K562 (cell line): ENCODE measurements around the gene FITM1. TPM values are rescaled to one million over a fixed set of nuclear protein-coding genes. Genes with fewer than 3 reads are reported as not detected.

ENCODE experiments used
- ATAC-seq: fragments of 200-7000 bp; cut with Tn5 transposase; 3 replicates; pipeline ENCODE4 v1.9.1; 2020; ENCODE audit warnings: moderate library complexity
- BruUV-seq: library from RNA; stranded (reverse); fragments of 400-500 nt; replicated peaks from 2 replicates; lab custom pipeline; 2021; lab: Mats Ljungman, UMichigan
- CTCF ChIA-PET: fragments of 300-600 bp; formaldehyde crosslinking; extraction: SDS; loops from one replicate; lab custom pipeline; 2021; ENCODE audit warnings: low intra/inter-chr PET ratio; lab: Yijun Ruan, JAX
- POLR2A ChIA-PET: fragments of 300-600, 350-650 bp; sonication (Branson Sonifier 250); formaldehyde crosslinking; extraction: SDS; loops from one replicate; lab custom pipeline; 2021; ENCODE audit warnings: antibody characterized with exemption, inconsistent platforms; lab: Yijun Ruan, JAX
- DNase-seq, 4 experiments: peaks; one replicate each; pipeline versions ENCODE4 v3.0.0 to v3.0.0-alpha.2; 2011 to 2018; ENCODE audit warnings: low spot score in 3 of 4, mixed read lengths in 3 of 4; ENCODE audit errors: extremely low read depth in 1 of 4
- FAIRE-seq: peaks from 2 replicates; lab custom pipeline; 2011; peaks lifted over from hg19 to GRCh38; lab: Jason Lieb, UNC
- H2AFZ ChIP-seq: 2 replicates; pipeline ENCODE4 v1.6.0; 2011; ENCODE audit warnings: low read depth, low read length, control low read depth, inconsistent platforms
- H3K27ac ChIP-seq: fragments of 200-600 bp; 3 replicates; pipeline ENCODE4 v1.8.0; 2011; ENCODE audit warnings: low read depth, mild to moderate bottlenecking, control low read depth, inconsistent platforms, low read length, moderate library complexity, mixed read lengths; ENCODE audit errors: extremely low read depth
- H3K27me3 ChIP-seq, 2 experiments: fragments of 300-600 bp in 1 of 2; 2 replicates in 1 of 2; 3 replicates in 1 of 2; pipeline versions ENCODE4 v1.6.0 to v1.8.0; 2011; ENCODE audit warnings: inconsistent platforms in 2 of 2, low read length in 2 of 2, mild to moderate bottlenecking in 1 of 2, mixed read lengths in 1 of 2, moderate library complexity in 1 of 2; ENCODE audit not compliant: control insufficient read depth in 2 of 2, insufficient read depth in 2 of 2
- H3K36me3 ChIP-seq: fragments of 300-600 bp; 3 replicates; pipeline ENCODE4 v1.8.0; 2011; ENCODE audit warnings: mild to moderate bottlenecking, low read length, inconsistent platforms; ENCODE audit not compliant: control insufficient read depth, insufficient read depth
- H3K4me1 ChIP-seq, 2 experiments: fragments of 200-600 bp in 1 of 2; replicated peaks in 1 of 2; 2 replicates in 1 of 2; 3 replicates in 1 of 2; pipeline versions ENCODE4 v1.5.1 to v1.8.0; 2011; ENCODE audit warnings: inconsistent platforms in 2 of 2, low read length in 2 of 2, mild to moderate bottlenecking in 1 of 2, mixed read lengths in 1 of 2, moderate library complexity in 1 of 2; ENCODE audit not compliant: control insufficient read depth in 2 of 2, insufficient read depth in 2 of 2
- H3K4me2 ChIP-seq: 2 replicates; pipeline ENCODE4 v1.6.1; 2011; ENCODE audit warnings: low read length, control low read depth, inconsistent platforms, mixed read lengths; ENCODE audit not compliant: insufficient read depth
- H3K4me3 ChIP-seq: fragments of 200-600 bp; sonication (generic), shearing (Covaris generic); 2 replicates; pipeline ENCODE4 v1.5.1; 2016; ENCODE audit warnings: control low read depth, inconsistent platforms
- H3K79me2 ChIP-seq: fragments of 200-600 bp; 3 replicates; pipeline ENCODE4 v1.8.0; 2011; ENCODE audit warnings: low read length, inconsistent platforms; ENCODE audit not compliant: control insufficient read depth, insufficient read depth
- H3K9ac ChIP-seq, 2 experiments: 2 replicates each; pipeline versions ENCODE4 v1.6.0 to v1.6.1; 2011; ENCODE audit warnings: low read depth in 2 of 2, low read length in 2 of 2, control low read depth in 1 of 2, inconsistent platforms in 1 of 2, mild to moderate bottlenecking in 1 of 2, mixed read lengths in 1 of 2; ENCODE audit not compliant: insufficient read depth in 1 of 2
- H3K9me1 ChIP-seq: one replicate; pipeline ENCODE4 v1.6.0; 2011; ENCODE audit warnings: inconsistent platforms, mild to moderate bottlenecking, low read length, moderate library complexity; ENCODE audit not compliant: control insufficient read depth, insufficient read depth
- H3K9me3 ChIP-seq: replicated peaks from 2 replicates; pipeline ENCODE4 v1.5.1; 2011; ENCODE audit warnings: low read depth, low read length, inconsistent platforms; ENCODE audit not compliant: control insufficient read depth, insufficient read depth
- H4K20me1 ChIP-seq: replicated peaks from 2 replicates; pipeline ENCODE4 v1.6.1; 2011; ENCODE audit warnings: low read length, inconsistent platforms, mixed read lengths; ENCODE audit not compliant: control insufficient read depth, insufficient read depth
- ATF3 ChIP-seq, 2 experiments: fragments of 450-650 bp in 1 of 2; sonication (generic) in 1 of 2; formaldehyde crosslinking in 1 of 2; IDR thresholded peaks in 1 of 2; conservative IDR thresholded peaks in 1 of 2; 2 replicates each; pipeline versions ENCODE4 v1.6.1 to v1.8.1; 2016 to 2023; ENCODE audit warnings: mild to moderate bottlenecking in 2 of 2, moderate library complexity in 2 of 2, inconsistent platforms in 1 of 2, missing genetic modification reagents in 1 of 2
- BRF1 ChIP-seq: IDR thresholded peaks from 3 replicates; pipeline ENCODE4 v1.6.1; 2011; ENCODE audit warnings: borderline replicate concordance, mild to moderate bottlenecking; ENCODE audit not compliant: insufficient read length; ENCODE audit errors: extremely low read depth
- CBX2 ChIP-seq: fragments of 200-600 bp; sonication (generic); IDR thresholded peaks from one replicate; pipeline ENCODE4 v1.6.1; 2012; ENCODE audit warnings: mild to moderate bottlenecking, low read length, inconsistent platforms; ENCODE audit not compliant: insufficient read depth, poor library complexity, severe bottlenecking
- CCNT2 ChIP-seq: IDR thresholded peaks from 2 replicates; pipeline ENCODE4 v1.6.1; 2011; ENCODE audit warnings: borderline replicate concordance, low read depth, mild to moderate bottlenecking, moderate library complexity, mixed read lengths, low read length; ENCODE audit not compliant: insufficient read length; ENCODE audit errors: extremely low read depth
- E4F1 ChIP-seq: fragments of 250-450 bp; sonication (Bioruptor Pico); IDR thresholded peaks from 2 replicates; pipeline ENCODE4 v1.5.0; 2021; ENCODE audit warnings: mild to moderate bottlenecking, borderline replicate concordance
- GATAD2B ChIP-seq: fragments of 450-650 bp; IDR thresholded peaks from 2 replicates; pipeline ENCODE4 v1.6.1; 2017; ENCODE audit warnings: mild to moderate bottlenecking, borderline replicate concordance
- HMGN3 ChIP-seq: IDR thresholded peaks from 2 replicates; pipeline ENCODE4 v1.6.1; 2011; ENCODE audit warnings: borderline replicate concordance, low read depth, mild to moderate bottlenecking, mixed read lengths, low read length; ENCODE audit not compliant: insufficient read length; ENCODE audit errors: extremely low read depth
- JUNB ChIP-seq: fragments of 450-650 bp; formaldehyde crosslinking; conservative IDR thresholded peaks from 2 replicates; pipeline ENCODE4 v1.4.0; 2020; ENCODE audit warnings: mild to moderate bottlenecking
- NFATC3 ChIP-seq: fragments of 450-650 bp; IDR thresholded peaks from 2 replicates; pipeline ENCODE4 v1.6.1; 2017; ENCODE audit warnings: mild to moderate bottlenecking
- NFE2L1 ChIP-seq: fragments of 450-650 bp; IDR thresholded peaks from 2 replicates; pipeline ENCODE4 v1.6.1; 2016; ENCODE audit warnings: missing genetic modification characterization, low read depth, mild to moderate bottlenecking, missing compliant biosample characterization, moderate library complexity, borderline replicate concordance
- NFIX ChIP-seq: fragments of 250-450 bp; sonication (Bioruptor Pico); IDR thresholded peaks from 2 replicates; pipeline ENCODE4 v1.4.0; 2020; ENCODE audit warnings: low read depth, mild to moderate bottlenecking, moderate library complexity
- SP1 ChIP-seq: sonication (generic); formaldehyde crosslinking; IDR thresholded peaks from 2 replicates; pipeline ENCODE4 v1.8.1; 2022; ENCODE audit warnings: mild to moderate bottlenecking, missing genetic modification reagents
- TCF7 ChIP-seq: sonication (generic); IDR thresholded peaks from 2 replicates; pipeline ENCODE4 v1.6.1; 2016; ENCODE audit warnings: antibody characterized with exemption, borderline replicate concordance
- TRIM24 ChIP-seq, 2 experiments: fragments of 450-650 bp; IDR thresholded peaks; 2 replicates each; pipeline ENCODE4 v1.6.1; 2016
- YBX1 ChIP-seq: fragments of 450-650 bp; IDR thresholded peaks from 2 replicates; pipeline ENCODE4 v1.7.1; 2016; ENCODE audit warnings: mild to moderate bottlenecking
- ZBTB7A ChIP-seq: IDR thresholded peaks from 2 replicates; pipeline ENCODE4 v1.6.1; 2011; ENCODE audit warnings: low read depth, mild to moderate bottlenecking, low read length, moderate library complexity, borderline replicate concordance; ENCODE audit not compliant: control insufficient read depth
- WGBS: fragments of 100-300 bp; shearing (Covaris generic); methylation state at CpG from one replicate; pipeline ENCODE4 v1.1.6; 2016; ENCODE audit warnings: low coverage, mixed read lengths; ENCODE audit not compliant: insufficient coverage; ENCODE audit errors: missing lambda C conversion rate; 5-methylcytosine and 5-hydroxymethylcytosine counted together
- in situ Hi-C: fragments of 300-500 bp; cut with MboI; formaldehyde crosslinking; loops from 4 replicates; pipeline ENCODE4 v1.15.0; 2018; ENCODE audit warnings: inconsistent platforms, mixed read lengths
- intact Hi-C: fragments of 100-400 bp; cut with micrococcal nuclease; formaldehyde crosslinking; loops from 2 replicates; pipeline ENCODE4 v1.14.2; 2022
- polyA plus RNA-seq, 8 experiments: library from polyadenylated mRNA; depleted of rRNA in 4 of 8; stranded (reverse) in 5 of 8; unstranded in 3 of 8; fragments of >200 nt; fragmentation: Nextera tagmentation in 2 of 8; fragmentation: Illumina TruSeq in 1 of 8; extraction: Ambion mirVana in 2 of 8; extraction: Trizol in 1 of 8; gene quantifications; 2 replicates each; pipeline versions ENCODE4 v1.2.1 to v1.2.3, GENCODE V29; 2011 to 2014; ENCODE audit warnings: inconsistent platforms in 1 of 8, missing spikeins in 1 of 8
- total RNA-seq, 7 experiments: library from RNA; depleted of rRNA in 6 of 7; stranded (reverse); fragments of >200 nt in 6 of 7; fragmentation: Illumina TruSeq in 2 of 7; extraction: Trizol in 2 of 7; gene quantifications; 2 replicates each; pipeline versions ENCODE4 v1.2.1 to v1.2.3, GENCODE V29; 2011 to 2021; ENCODE audit warnings: low replicate concordance in 1 of 7

Gene FITM1
- total and polyA plus RNA-seq, 9 of the 15 experiments (the other 6 are each of a cell fraction or from before 2014, with no cell fraction given) = 0.09 to 0.20 TPM; not detected in 7

GRCh38 chr14:24093901-24094840 lies 36.3 kb upstream of the FITM1 start, which contains the start of gene PCK2:
PCK2 (plus strand) TSS chr14:24094311; CDS start chr14:24094406, 95 bp downstream.
- peak; percentile 92 to 97 (median 96) for DNase-seq
- in situ Hi-C loops (loop anchor here (5.0 kb wide), 1 partner anchor 37 kb away; no protein-coding TSS in a partner anchor), intact Hi-C loops (loop anchor here (2.0 to 10.0 kb wide), 3 partner anchors 21 to 79 kb away; partner anchors contain the start of genes DCAF11, EMC9, NRL and PSME2)
- Histone ChIP-seq H2AFZ (peak within 1 kb of the TSS; percentile 77), H3K27me3 (no peaks in the 10 kb centered on the region), H3K79me2 (peaks cover 29% of the 10 kb centered on the region), H3K4me3 (peak within 1 kb of the TSS; percentile 99), H3K27ac (peak within 1 kb of the TSS; percentile 98), H4K20me1 (0 out of 2 replicates have a peak, but pooled peaks cover 2% of the 10 kb centered on the region), H3K4me1 (peaks cover 20 to 22% of the 10 kb centered on the region in 2 experiments; a peak in 4 of 5 replicates), H3K9me1 (no peaks in the 10 kb centered on the region), H3K9me3 (no peaks in the 10 kb centered on the region), H3K36me3 (peaks cover 25% of the 10 kb centered on the region; the same call in 2 of the 3 replicates), H3K4me2 (peak within 1 kb of the TSS; percentile 95), H3K9ac (peak within 1 kb of the TSS; percentile 96 to 100)
- FAIRE-seq = peak; percentile 80
- ATAC-seq = peak; percentile 92
- no TSS peak for BruUV-seq
- 2% methylated on average over 24 of the region's 68 CpGs for WGBS
- ChIA-PET POLR2A (interaction anchor here (0.5 to 5.8 kb wide), 25 partner anchors 9 to 655 kb away, joined by 3 to 40 read pairs (median 4); partner anchors contain the start of genes DCAF11, EMC9, IRF9 and PSME1), CTCF (no interaction called here)
- TF ChIP-seq HMGN3 = peak; percentile 71
- no peak for TF ChIP-seq JUNB (CRISPR knock-in tag)
- TF ChIP-seq NFATC3 = no peak
- peak; percentile 53 for TF ChIP-seq CCNT2
- no peak for TF ChIP-seq YBX1
- TF ChIP-seq TCF7 = no peak
- peak; percentile 86 for TF ChIP-seq ATF3 (IDR thresholded peaks at IDR 0.05)
- TF ChIP-seq ATF3 (CRISPR knock-in tag; conservative IDR thresholded peaks at IDR 0.05) = no peak
- TF ChIP-seq SP1 (CRISPR knock-in tag) = no peak; the same call in 1 of the 2 replicates
- 0 out of 4 replicates have a peak, but pooled peaks of 1 of the 2 experiments have one; percentile 19 for TF ChIP-seq TRIM24 (IDR thresholded peaks at IDR 0.05)
- no peak for TF ChIP-seq E4F1 (CRISPR knock-in tag)
- no peak for TF ChIP-seq CBX2
- TF ChIP-seq NFE2L1 (tag) = no peak
- no peak for TF ChIP-seq GATAD2B
- TF ChIP-seq NFIX (CRISPR knock-in tag) = no peak
- TF ChIP-seq ZBTB7A = peak; percentile 58; the same call in 1 of the 2 replicates
- no peak for TF ChIP-seq BRF1
